22Rv1 (cell line): ENCODE measurements around the gene PLXDC2.

ENCODE experiments used
- ZFX ChIP-seq: fragments of 450-650 bp; IDR thresholded peaks from 2 replicates; pipeline ENCODE4 v1.6.1; 2017; ENCODE audit warnings: antibody characterized with exemption, borderline replicate concordance
- TF ChIP-seq, protein P1 (sequence below): fragments of 450-650 bp; IDR thresholded peaks from 2 replicates; pipeline ENCODE4 v1.5.1; 2017; ENCODE audit warnings: mild to moderate bottlenecking

DNA sequence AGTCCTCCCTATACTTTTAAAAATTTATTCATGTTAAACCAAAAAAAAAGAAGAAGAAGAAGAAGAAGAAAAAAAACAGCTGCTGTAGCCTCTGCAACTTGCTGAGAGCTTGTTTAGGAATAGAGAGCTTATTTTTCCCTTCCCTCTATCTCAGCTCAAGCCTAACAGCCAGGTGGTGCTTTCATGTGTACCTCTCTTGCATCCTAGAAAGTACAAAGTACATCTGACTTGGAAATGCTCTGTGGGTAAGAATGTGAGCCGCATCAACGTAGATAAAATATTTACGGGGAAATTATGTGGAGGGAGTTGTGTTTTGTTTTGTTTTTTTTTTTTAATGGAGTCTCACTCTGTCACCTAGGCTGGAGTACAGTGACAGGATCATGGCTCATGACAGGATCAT is 99.6 kb downstream of the PLXDC2 start:
- TF ChIP-seq, protein P1, sequence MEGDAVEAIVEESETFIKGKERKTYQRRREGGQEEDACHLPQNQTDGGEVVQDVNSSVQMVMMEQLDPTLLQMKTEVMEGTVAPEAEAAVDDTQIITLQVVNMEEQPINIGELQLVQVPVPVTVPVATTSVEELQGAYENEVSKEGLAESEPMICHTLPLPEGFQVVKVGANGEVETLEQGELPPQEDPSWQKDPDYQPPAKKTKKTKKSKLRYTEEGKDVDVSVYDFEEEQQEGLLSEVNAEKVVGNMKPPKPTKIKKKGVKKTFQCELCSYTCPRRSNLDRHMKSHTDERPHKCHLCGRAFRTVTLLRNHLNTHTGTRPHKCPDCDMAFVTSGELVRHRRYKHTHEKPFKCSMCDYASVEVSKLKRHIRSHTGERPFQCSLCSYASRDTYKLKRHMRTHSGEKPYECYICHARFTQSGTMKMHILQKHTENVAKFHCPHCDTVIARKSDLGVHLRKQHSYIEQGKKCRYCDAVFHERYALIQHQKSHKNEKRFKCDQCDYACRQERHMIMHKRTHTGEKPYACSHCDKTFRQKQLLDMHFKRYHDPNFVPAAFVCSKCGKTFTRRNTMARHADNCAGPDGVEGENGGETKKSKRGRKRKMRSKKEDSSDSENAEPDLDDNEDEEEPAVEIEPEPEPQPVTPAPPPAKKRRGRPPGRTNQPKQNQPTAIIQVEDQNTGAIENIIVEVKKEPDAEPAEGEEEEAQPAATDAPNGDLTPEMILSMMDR: no peak
- no peak for TF ChIP-seq ZFX
